ENCODE results near the gene PPP5C. TPM values are rescaled to one million over a fixed set of nuclear protein-coding genes. Genes with fewer than 3 reads are reported as not detected.

Gene PPP5C
- total and polyA plus RNA-seq, 2 of the 13 experiments (the other 11 are each of a cell fraction or from before 2014, with no cell fraction given), result 41.6 to 67.9 TPM

GRCh38 chr19:46404055-46404752, 57.3 kb downstream of the PPP5C start (continued):
- peak; percentile 39; the same call in 1 of the 2 replicates for TF ChIP-seq ZBTB4 (CRISPR knock-in tag; IDR thresholded peaks at IDR 0.05; ENCODE audit: borderline replicate concordance)
- TF ChIP-seq NFATC3 (CRISPR knock-in tag; IDR thresholded peaks at IDR 0.05), result no peak
- no peak for TF ChIP-seq ZNF558 (CRISPR knock-in tag; IDR thresholded peaks at IDR 0.05; ENCODE audit: borderline replicate concordance)
- TF ChIP-seq U2AF2 (IDR thresholded peaks at IDR 0.05; ENCODE audit: low read depth, low read length), result no peak
- TF ChIP-seq JARID2 (CRISPR knock-in tag; IDR thresholded peaks at IDR 0.05; ENCODE audit: insufficient replicate concordance), result no peak
- peak; percentile 60; the same call in 1 of the 2 replicates for TF ChIP-seq ZNF609 (CRISPR knock-in tag; IDR thresholded peaks at IDR 0.05; ENCODE audit: borderline replicate concordance)
- TF ChIP-seq HOXD1 (CRISPR knock-in tag; IDR thresholded peaks at IDR 0.05), result no peak
- peak; percentile 36; the same call in 1 of the 2 replicates for TF ChIP-seq GABPA (IDR thresholded peaks at IDR 0.05; ENCODE audit: low read depth, low read length)
- TF ChIP-seq GABPA (CRISPR knock-in tag; IDR thresholded peaks at IDR 0.05; ENCODE audit: low read depth), result peak; percentile 80
- no peak for TF ChIP-seq KDM5A (IDR thresholded peaks at IDR 0.05; ENCODE audit: borderline replicate concordance, low read length)
- TF ChIP-seq ZNF251 (CRISPR knock-in tag; IDR thresholded peaks at IDR 0.05), result no peak
- TF ChIP-seq ZC3H13 (CRISPR knock-in tag; IDR thresholded peaks at IDR 0.05), result peak; percentile 10; the same call in 1 of the 2 replicates
- TF ChIP-seq MIXL1 (CRISPR knock-in tag; IDR thresholded peaks at IDR 0.05), result peak; percentile 13; the same call in 1 of the 2 replicates
- TF ChIP-seq ARNT2 (CRISPR knock-in tag; IDR thresholded peaks at IDR 0.05; ENCODE audit: low read depth), result peak; percentile 13; the same call in 1 of the 2 replicates
- 0 out of 2 replicates have a peak, but pooled peaks have one; percentile 7 for TF ChIP-seq SIX1 (CRISPR knock-in tag; IDR thresholded peaks at IDR 0.05; ENCODE audit: borderline replicate concordance)
- peak; percentile 95 for TF ChIP-seq ZNF263 (CRISPR knock-in tag; IDR thresholded peaks at IDR 0.05)
- TF ChIP-seq CBX1 (IDR thresholded peaks at IDR 0.05; ENCODE audit: low read depth), result no peak
- no peak; the same call in 1 of the 2 replicates for TF ChIP-seq ZNF761 (CRISPR knock-in tag; conservative IDR thresholded peaks at IDR 0.05)
- TF ChIP-seq ATAD3A (CRISPR knock-in tag; IDR thresholded peaks at IDR 0.05), result no peak
- TF ChIP-seq WIZ (CRISPR knock-in tag; IDR thresholded peaks at IDR 0.05), result no peak
- peak; percentile 49 for TF ChIP-seq AGO2 (optimal IDR thresholded peaks at IDR 0.05; ENCODE audit: low read depth, low read length)
- TF ChIP-seq E2F2 (CRISPR knock-in tag; IDR thresholded peaks at IDR 0.05; ENCODE audit: borderline replicate concordance), result no peak
